Measurements from ENCODE around the gene ANKRD33.

GRCh38 chr12:51904951-51905470, 17.1 kb downstream of the ANKRD33 start:
- TF ChIP-seq, protein P1, sequence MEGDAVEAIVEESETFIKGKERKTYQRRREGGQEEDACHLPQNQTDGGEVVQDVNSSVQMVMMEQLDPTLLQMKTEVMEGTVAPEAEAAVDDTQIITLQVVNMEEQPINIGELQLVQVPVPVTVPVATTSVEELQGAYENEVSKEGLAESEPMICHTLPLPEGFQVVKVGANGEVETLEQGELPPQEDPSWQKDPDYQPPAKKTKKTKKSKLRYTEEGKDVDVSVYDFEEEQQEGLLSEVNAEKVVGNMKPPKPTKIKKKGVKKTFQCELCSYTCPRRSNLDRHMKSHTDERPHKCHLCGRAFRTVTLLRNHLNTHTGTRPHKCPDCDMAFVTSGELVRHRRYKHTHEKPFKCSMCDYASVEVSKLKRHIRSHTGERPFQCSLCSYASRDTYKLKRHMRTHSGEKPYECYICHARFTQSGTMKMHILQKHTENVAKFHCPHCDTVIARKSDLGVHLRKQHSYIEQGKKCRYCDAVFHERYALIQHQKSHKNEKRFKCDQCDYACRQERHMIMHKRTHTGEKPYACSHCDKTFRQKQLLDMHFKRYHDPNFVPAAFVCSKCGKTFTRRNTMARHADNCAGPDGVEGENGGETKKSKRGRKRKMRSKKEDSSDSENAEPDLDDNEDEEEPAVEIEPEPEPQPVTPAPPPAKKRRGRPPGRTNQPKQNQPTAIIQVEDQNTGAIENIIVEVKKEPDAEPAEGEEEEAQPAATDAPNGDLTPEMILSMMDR (IDR thresholded peaks at IDR 0.05), result no peak
- no peak for TF ChIP-seq POLR2A (IDR thresholded peaks at IDR 0.05)
- TF ChIP-seq EP300 (IDR thresholded peaks at IDR 0.05), result no peak

Measured in tibial nerve (tissue), 4 donors.